HG02840 (cell line): ENCODE results near the gene GLT6D1.
"Not testable (repeated sequence)": the region's sequence is repeated elsewhere in the genome, so short reads cannot be mapped to it uniquely, and the experiment has no call there.

Experiments
- ATAC-seq: cut with Tn5 transposase; IDR thresholded peaks from one replicate; pipeline ENCODE4 v1.9.1; 2021; ENCODE audit warnings: mild to moderate bottlenecking, moderate library complexity, moderate number of reproducible peaks; ENCODE audit not compliant: unreplicated experiment, low FRiP score

The GLT6D1 gene

DNA sequence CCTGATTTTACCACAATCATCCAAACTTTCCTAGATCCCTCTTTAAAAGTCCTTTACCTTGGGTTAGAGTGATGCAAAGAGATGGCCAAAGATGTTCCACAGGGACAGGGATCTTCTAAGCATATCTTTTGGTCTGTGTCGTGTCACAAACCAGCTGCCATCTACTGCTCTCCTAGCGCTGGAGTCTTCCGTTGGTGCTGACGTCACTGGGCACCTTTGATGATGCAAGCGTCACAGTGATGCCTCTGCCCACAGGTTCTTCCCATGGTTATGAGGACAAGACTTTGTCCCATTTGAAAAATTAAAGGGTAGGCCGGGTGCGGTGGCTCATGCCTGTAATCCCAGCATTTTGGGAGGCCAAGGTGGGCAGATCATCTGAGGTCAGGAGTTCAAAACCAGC, 1.7 kb upstream of the GLT6D1 start:
- ATAC-seq: no peak

- not testable (repeated sequence) for ATAC-seq
Observed at GRCh38 chr9:135636930-135637530, 2.3 kb downstream of the GLT6D1 start.

GRCh38 chr9:135632841-135633240, 6.5 kb downstream of the GLT6D1 start:
- ATAC-seq: no peak

GRCh38 chr9:135624282-135624681, 15.1 kb downstream of the GLT6D1 start:
- no peak for ATAC-seq

GRCh38 chr9:135622415-135623020, 16.8 kb downstream of the GLT6D1 start:
- ATAC-seq: no peak

DNA sequence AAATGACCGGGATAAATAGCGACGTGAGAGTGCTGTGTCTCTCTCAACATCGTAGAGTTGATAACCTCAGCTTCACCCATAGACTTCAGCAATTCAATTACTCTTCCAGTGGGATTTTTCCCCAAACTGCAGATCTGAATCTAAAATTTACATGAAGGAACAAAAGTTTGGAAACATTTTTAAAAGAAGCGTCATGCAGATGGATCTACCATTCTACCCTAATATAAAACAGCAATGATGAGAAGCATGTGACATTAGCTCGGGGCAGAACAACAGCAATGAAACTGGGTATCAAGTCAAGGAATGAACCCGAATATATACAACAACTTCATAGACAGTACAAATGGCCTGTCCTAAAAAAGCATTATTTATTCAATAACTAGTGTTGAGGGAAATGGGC, 18.8 kb downstream of the GLT6D1 start:
- ATAC-seq: no peak

- ATAC-seq: no peak
Observed at GRCh38 chr9:135619599-135619886, 19.8 kb downstream of the GLT6D1 start.

DNA sequence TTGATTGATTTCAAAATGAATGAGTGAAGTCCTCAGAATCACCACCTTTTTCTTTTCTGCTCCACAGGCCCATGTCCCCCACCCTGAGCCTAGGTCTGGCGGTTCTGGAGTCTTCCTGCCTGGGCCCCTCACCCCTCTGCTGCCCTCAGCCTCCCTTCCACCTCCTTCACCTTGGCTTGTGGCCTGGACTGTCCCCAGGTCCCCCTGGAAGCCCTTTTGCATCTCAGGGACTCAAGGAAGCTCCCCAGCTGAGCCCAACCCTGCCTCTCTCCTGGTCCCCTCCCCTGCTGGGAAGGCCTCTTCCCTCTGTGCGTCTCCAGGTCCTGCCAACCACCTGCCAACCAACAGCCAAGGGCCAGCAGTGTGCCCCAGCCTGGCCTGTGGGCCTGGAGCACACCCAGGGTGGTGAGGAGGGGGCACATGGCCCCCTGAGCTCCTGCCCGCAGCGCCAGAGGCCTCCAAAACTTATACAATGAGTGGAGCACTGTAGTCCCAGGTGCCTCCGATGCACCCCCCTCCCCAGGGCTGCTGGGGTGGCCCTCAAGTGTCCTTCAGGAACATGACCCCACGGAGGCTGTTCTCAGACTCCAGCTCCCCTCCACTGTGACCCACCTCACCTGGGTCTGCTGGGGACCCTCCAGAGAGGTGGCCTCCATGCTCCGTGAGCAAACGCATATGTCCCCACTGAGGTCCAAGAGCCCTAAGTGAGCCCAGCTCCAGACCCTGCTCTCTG, 20.3 kb downstream of the GLT6D1 start:
- no peak for ATAC-seq

DNA sequence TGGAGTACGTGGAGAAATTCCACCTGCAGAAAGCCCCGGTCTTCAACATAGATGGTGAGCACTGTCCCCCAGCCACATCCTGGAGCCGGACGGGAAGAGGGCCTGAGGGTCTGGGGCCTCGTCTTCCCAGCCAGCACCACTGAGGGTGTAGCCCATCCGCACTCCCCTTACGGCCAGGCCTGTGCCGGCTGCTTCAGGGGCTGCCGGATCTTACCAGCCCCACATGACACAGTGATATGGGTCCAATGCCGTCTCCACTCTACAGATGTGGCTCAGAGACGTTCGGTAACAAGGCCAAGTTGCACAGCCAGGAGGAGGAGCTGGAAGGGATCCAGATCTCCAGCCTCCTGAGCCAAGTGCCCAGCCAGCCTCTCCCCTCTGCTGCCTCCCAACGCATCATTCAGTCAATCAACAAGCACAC, 21.3 kb downstream of the GLT6D1 start:
- no peak for ATAC-seq

DNA sequence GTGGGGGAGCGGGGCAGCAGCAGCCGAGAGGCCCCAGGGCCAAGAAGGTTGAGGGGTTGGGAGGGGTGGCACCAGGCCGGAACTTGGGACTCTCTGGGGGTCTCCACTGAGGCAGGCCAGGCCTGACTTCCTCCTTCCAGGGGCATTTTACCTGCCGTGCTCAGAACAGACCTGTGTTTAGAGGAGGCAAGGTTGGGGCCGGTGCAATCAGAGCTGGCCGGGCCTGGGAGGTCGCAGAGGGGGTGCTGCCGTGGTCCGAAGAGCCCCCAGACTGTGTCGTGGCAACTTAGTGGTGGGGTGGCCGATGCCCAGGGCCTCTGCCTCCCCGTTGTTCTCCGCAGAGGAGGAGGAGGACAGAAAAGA, 21.8 kb downstream of the GLT6D1 start:
- ATAC-seq: no peak

- no peak for ATAC-seq
Observed at GRCh38 chr9:135616619-135617537, 22.5 kb downstream of the GLT6D1 start.

GRCh38 chr9:135615666-135616618, 23.4 kb downstream of the GLT6D1 start:
- ATAC-seq: no peak

- ATAC-seq: no peak
Observed at GRCh38 chr9:135614821-135615665, 24.3 kb downstream of the GLT6D1 start.

- ATAC-seq: no peak
Observed at GRCh38 chr9:135613946-135614805, 25.2 kb downstream of the GLT6D1 start.

GRCh38 chr9:135612981-135613910, 26.1 kb downstream of the GLT6D1 start:
- ATAC-seq: no peak

GRCh38 chr9:135612437-135612836, 26.9 kb downstream of the GLT6D1 start:
- no peak for ATAC-seq

- no peak for ATAC-seq
Observed at GRCh38 chr9:135611875-135612209, 27.5 kb downstream of the GLT6D1 start.
